NOMO-1 (cell line): Measurements from ENCODE around the gene CBFA2T3.

Source experiments
- DNase-seq, 2 experiments: peaks; one replicate each; lab custom pipeline; 2025; ENCODE audit not compliant: unreplicated experiment in 2 of 2; lab: John Stamatoyannopoulos, UW

Gene CBFA2T3

DNA sequence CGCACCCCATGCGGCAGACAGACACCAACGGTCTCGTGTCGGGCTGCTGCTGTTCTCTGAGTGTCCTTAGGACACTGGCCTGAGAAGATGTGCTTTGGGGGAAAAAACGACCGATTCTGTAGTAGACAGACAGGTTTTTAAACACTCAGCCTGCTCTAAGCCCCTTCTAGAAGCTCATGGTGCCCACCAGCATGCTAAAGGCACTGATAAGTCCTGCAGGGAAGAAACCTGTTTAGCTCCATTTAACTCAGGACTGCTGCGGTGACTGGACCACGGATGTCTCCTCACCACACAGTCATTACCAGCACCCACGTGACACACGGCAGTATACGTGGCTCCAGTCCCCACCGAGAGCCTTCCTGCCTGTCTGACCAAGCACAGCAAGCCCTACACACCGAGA is 146.2 kb downstream of the CBFA2T3 start:
- DNase-seq, result no peak

DNA sequence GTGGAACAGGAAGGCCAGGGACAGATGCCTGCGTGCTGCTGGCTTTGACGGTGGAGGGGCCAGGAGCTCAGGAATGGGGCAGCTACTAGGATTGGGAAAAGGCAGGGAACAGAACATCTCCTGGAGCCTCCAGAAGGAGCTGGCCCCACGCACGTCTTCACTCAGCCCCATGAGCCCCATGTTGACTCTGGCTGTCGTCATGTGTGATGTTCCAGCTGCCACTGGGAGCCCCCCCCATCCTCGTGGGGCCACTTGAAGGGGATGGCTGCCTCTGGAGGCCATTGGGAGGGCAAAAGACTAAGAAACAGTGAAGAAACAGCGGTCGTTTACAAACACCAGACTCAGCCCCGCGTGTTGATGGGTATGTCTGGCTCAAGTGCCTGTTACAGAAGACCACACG is 146.7 kb downstream of the CBFA2T3 start:
- no peak for DNase-seq

DNA sequence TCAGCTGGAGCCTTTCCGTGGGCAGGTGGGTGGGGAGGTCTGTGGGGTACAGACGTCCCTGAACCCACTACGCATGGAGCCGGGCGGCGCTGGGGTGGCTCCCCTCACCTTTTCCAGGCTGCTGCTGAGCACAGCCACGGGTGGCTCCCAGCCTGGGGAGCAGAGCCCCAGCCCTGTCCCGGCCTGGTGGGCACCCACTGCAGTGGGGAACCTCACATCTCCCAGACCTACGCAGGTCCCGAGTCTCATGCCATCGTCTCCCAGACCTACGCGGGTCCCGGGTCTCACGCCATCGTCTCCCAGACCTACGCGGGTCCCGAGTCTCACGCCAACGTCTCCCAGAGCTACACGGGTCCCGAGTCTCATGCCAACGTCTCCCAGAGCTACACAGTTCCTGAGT is 148.3 kb downstream of the CBFA2T3 start:
- no peak for DNase-seq

DNA sequence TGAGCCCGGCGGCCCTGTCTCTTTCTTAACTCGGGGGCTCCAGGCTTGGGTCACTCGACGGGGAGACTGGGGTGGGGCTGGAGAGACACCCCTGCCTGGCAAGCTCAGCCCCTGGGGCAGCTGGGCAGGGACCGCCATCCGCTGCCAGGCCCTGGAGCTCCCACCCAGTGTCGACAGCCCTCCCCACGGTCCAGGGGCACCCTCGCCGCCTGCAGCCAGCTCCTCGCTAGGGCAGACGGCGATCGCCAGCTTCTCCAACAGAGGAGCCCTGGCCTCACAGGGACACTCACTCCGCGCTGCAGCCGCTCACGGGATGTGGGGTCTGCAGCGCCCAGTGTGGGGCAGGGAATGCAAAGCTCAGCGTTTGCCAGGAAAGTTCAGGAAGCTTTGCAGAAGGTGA is 149.3 kb downstream of the CBFA2T3 start:
- DNase-seq, result no peak

DNA sequence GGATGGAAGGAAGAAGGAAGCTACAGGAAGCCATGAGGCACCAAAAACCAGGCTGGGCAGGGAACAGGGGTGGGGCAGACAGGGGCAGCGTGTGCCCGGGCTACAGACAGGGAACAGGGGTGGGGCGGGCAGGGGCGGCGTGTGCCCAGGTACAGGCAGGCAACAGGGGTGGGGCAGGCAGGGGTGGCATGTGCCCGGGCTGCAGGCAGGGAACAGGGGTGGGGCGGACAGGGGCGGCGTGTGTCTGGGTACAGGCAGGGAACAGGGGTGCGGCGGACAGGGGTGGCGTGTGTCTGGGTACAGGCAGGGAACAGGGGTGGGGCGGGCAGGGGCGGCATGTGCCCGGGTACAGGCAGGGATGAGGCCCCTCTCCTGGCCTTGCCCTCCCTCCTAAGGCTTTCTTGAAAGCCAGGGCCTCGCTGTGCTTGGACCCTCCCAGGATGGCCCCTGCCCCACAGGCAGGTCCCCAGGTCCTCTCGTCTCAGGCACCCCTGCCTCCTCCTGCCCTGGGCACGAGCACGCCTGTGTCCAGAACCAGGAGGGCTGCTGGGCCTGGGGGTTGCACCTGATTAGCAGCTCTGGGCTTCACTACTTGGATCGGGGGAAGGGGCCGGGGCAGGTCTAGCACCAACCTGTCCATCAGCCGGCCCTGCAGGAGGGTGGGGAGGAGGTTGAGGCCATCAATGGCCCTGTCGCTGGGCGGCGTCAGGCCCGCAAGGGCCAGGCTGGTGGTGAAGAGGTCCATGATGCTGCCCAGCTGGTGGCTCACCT is 150.8 kb downstream of the CBFA2T3 start:
- no peak for DNase-seq

DNA sequence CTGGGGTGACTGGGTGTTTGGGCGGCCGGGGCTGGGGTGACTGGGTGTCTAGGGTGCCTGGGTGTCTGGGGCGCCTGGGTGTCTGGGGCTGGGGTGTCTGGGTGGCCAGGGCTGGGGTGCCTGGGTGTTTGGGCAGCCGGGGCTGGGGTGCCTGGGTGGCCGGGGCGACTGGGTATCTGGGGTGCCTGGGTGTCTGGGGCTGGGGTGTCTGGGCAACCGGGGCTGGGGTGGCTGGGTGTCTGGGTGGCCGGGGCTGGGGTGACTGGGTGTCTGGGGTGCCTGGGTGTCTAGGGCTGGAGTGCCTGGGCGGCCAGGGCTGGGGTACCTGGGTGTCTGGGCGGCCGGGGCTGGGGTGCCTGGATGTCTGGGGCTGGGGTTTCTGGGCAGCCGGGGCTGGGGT is 151.9 kb downstream of the CBFA2T3 start:
- DNase-seq, result no peak
